OCI-LY1 (cell line): ENCODE results near the gene YWHAQ.

Experiments
- H2AFZ ChIP-seq: fragments of 200-600 bp; sonication (generic), shearing (Covaris generic); 2 replicates; pipeline ENCODE4 v1.6.0; 2014; ENCODE audit warnings: antibody characterized with exemption, mild to moderate bottlenecking, low read length
- H3F3A ChIP-seq: fragments of 200-600 bp; sonication (generic), shearing (Covaris generic); 2 replicates; pipeline ENCODE4 v1.6.0; 2014; ENCODE audit warnings: mild to moderate bottlenecking, antibody characterized with exemption, low read length, moderate library complexity; ENCODE audit not compliant: insufficient read depth
- H3K27ac ChIP-seq: fragments of 200-600 bp; sonication (generic); 2 replicates; pipeline ENCODE4 v1.5.1; 2014; ENCODE audit warnings: low read length, mixed run types, mild to moderate bottlenecking, low read depth; ENCODE audit not compliant: poor library complexity, severe bottlenecking
- H3K27me3 ChIP-seq: fragments of 200-600 bp; sonication (generic); 2 replicates; pipeline ENCODE4 v1.6.0; 2014; ENCODE audit warnings: antibody characterized with exemption, mild to moderate bottlenecking, low read length, moderate library complexity; ENCODE audit not compliant: insufficient read depth
- H3K36me3 ChIP-seq: fragments of 200-600 bp; sonication (generic); 2 replicates; pipeline ENCODE4 v1.6.1; 2014; ENCODE audit warnings: mild to moderate bottlenecking, antibody characterized with exemption, low read length, moderate library complexity, mixed read lengths; ENCODE audit not compliant: insufficient read depth
- H3K4me1 ChIP-seq: fragments of 200-600 bp; sonication (generic); 2 replicates; pipeline ENCODE4 v1.5.1; 2014; ENCODE audit warnings: mild to moderate bottlenecking, low read length, moderate library complexity; ENCODE audit not compliant: insufficient read depth, severe bottlenecking
- H3K4me2 ChIP-seq: fragments of 200-600 bp; sonication (generic), shearing (Covaris generic); 2 replicates; pipeline ENCODE4 v1.6.1; 2014; ENCODE audit warnings: low read length
- H3K4me3 ChIP-seq: fragments of 200-600 bp; sonication (generic); 2 replicates; pipeline ENCODE4 v1.5.1; 2014; ENCODE audit warnings: low read length, low read depth, mild to moderate bottlenecking, mixed read lengths; ENCODE audit not compliant: poor library complexity, severe bottlenecking
- H3K79me2 ChIP-seq: fragments of 200-600 bp; shearing (Covaris generic); 2 replicates; pipeline ENCODE4 v1.6.1; 2016; ENCODE audit warnings: mixed run types, low read length, mixed read lengths; ENCODE audit not compliant: insufficient read depth
- H3K9ac ChIP-seq: fragments of 200-600 bp; sonication (generic), shearing (Covaris generic); 2 replicates; pipeline ENCODE4 v1.6.1; 2014; ENCODE audit warnings: mild to moderate bottlenecking, low read length, mixed read lengths
- H3K9me2 ChIP-seq: fragments of 200-600 bp; sonication (generic), shearing (Covaris generic); 2 replicates; pipeline ENCODE4 v1.6.1; 2014; ENCODE audit warnings: low read depth, mild to moderate bottlenecking, low read length, mixed read lengths
- H3K9me3 ChIP-seq: fragments of 200-600 bp; shearing (Covaris generic); 2 replicates; pipeline ENCODE4 v1.6.1; 2014; ENCODE audit warnings: low read length, mixed read lengths
- H4K20me1 ChIP-seq: fragments of 200-600 bp; sonication (generic), shearing (Covaris generic); 2 replicates; pipeline ENCODE4 v1.6.0; 2016; ENCODE audit warnings: mild to moderate bottlenecking, low read length; ENCODE audit not compliant: insufficient read depth
- CTCF ChIP-seq: fragments of 200-600 bp; sonication (generic), shearing (Covaris generic); IDR thresholded peaks from 2 replicates; pipeline ENCODE4 v1.5.1; 2017; ENCODE audit warnings: mild to moderate bottlenecking, antibody characterized with exemption, low read length, moderate library complexity, mixed read lengths
- EZH2 ChIP-seq: fragments of 200-600 bp; sonication (generic), shearing (Covaris generic); IDR thresholded peaks from 2 replicates; pipeline ENCODE4 v1.8.0; 2017; ENCODE audit warnings: borderline replicate concordance, mixed run types, mild to moderate bottlenecking, antibody characterized with exemption, low read length, moderate library complexity, mixed read lengths

YWHAQ gene

GRCh38 chr2:9618410-9618809, 12.4 kb downstream of the YWHAQ start:
- no peak overlapping the region; the same call in 1 of the 2 replicates for H3K4me2 ChIP-seq
- H3K9ac ChIP-seq, result no peak overlapping the region
- TF ChIP-seq EZH2 (no peak), CTCF (no peak)

DNA sequence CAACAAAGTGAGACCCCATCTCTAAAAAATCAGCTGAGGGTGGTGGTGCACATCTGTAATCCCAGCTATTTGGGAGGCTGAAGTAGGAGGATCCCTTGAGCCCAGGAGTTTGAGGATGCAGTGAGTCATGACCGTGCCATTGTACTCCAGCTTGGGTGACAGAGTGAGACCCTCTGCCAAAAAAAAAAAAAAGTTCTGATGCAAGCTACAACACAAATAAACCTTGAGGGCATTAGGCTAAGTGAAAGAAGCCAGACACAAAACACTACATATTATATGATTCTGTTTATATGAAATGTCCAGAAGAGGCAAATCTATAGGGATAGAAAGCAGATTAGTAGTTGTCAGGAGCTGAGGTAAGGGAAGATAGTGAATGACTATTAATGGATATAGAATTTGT, 13.0 kb downstream of the YWHAQ start:
- Histone ChIP-seq H2AFZ (no peak overlapping the region), H3K27ac (no peak overlapping the region), H4K20me1 (no peaks in the 10 kb centered on the region), H3K27me3 (no peaks in the 10 kb centered on the region), H3F3A (no peaks in the 10 kb centered on the region), H3K36me3 (peaks cover 78% of the 10 kb centered on the region), H3K4me2 (no peak overlapping the region), H3K4me3 (no peak overlapping the region), H3K9me2 (no peaks in the 10 kb centered on the region), H3K4me1 (peaks cover 21% of the 10 kb centered on the region), H3K9ac (no peak overlapping the region), H3K9me3 (no peaks in the 10 kb centered on the region), H3K79me2 (peaks cover 100% of the 10 kb centered on the region)
- TF ChIP-seq EZH2, result no peak
- no peak for TF ChIP-seq CTCF

More at GRCh38 chr2:9618410-9618809, 12.4 kb downstream of the YWHAQ start:
- Histone ChIP-seq H3K9me3 (no peaks in the 10 kb centered on the region), H4K20me1 (no peaks in the 10 kb centered on the region), H3K27me3 (no peaks in the 10 kb centered on the region), H3K4me1 (peaks cover 21% of the 10 kb centered on the region), H3F3A (no peaks in the 10 kb centered on the region), H3K79me2 (peaks cover 100% of the 10 kb centered on the region), H2AFZ (no peak overlapping the region), H3K27ac (no peak overlapping the region), H3K4me3 (no peak overlapping the region), H3K9me2 (no peaks in the 10 kb centered on the region), H3K36me3 (peaks cover 78% of the 10 kb centered on the region)

DNA sequence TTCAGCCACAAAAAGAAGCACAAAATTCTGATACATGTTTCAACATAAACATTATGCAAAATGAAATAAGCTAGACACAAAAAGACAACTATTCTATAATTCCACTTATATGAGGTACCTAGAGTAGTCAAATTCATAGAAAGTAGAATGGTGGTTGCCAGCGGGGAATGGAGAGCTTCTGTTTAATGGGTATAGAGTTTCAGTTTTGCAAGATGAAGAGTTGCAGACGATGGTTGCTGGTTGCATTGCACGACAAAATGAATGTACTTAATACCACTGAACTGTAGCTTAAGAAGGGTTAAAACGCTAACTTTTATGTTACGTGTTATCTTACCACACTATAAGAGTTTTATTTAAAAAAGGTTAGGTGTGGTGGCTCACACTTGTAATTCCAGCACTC, 13.5 kb downstream of the YWHAQ start:
- Histone ChIP-seq H3K79me2 (peaks cover 100% of the 10 kb centered on the region), H3K27me3 (no peaks in the 10 kb centered on the region), H3K9me3 (no peaks in the 10 kb centered on the region), H3K9ac (no peak overlapping the region), H3K36me3 (peaks cover 78% of the 10 kb centered on the region), H3K4me1 (peaks cover 21% of the 10 kb centered on the region), H3K4me2 (no peak overlapping the region), H3K27ac (no peak overlapping the region), H3K9me2 (no peaks in the 10 kb centered on the region), H4K20me1 (no peaks in the 10 kb centered on the region), H3K4me3 (no peak overlapping the region), H3F3A (no peaks in the 10 kb centered on the region), H2AFZ (no peak overlapping the region)
- TF ChIP-seq CTCF (no peak), EZH2 (no peak)
